NCI-H2171 treated with DMSO at 0.1 percent for 48 hours (cell line): ENCODE results near the gene NPLOC4.

Source experiments
- DNase-seq: peaks from one replicate; lab custom pipeline; 2025; lab: John Stamatoyannopoulos, UW

NPLOC4 gene

DNA sequence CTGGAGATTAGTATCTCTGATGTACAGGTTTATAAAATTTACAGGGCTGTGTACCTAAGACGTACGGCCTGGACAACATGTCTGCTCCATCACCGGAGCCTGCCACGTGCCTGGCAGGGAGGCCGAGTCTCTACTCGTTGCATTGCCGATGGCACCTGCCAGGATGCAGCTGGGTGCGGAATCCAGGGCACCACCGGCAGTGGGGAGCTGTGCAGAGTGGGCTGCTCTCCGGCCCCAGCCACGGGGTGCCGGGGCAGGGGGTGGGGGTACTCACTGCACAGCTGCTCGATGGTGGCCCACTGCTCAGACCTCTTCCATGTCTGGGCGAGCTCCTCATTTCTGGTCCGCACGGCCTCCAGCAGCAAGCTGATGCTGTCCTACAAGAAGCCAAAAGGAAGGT, 71.7 kb downstream of the NPLOC4 start:
- no peak for DNase-seq

GRCh38 chr17:81564778-81565177, 72.1 kb downstream of the NPLOC4 start:
- no peak for DNase-seq

DNA sequence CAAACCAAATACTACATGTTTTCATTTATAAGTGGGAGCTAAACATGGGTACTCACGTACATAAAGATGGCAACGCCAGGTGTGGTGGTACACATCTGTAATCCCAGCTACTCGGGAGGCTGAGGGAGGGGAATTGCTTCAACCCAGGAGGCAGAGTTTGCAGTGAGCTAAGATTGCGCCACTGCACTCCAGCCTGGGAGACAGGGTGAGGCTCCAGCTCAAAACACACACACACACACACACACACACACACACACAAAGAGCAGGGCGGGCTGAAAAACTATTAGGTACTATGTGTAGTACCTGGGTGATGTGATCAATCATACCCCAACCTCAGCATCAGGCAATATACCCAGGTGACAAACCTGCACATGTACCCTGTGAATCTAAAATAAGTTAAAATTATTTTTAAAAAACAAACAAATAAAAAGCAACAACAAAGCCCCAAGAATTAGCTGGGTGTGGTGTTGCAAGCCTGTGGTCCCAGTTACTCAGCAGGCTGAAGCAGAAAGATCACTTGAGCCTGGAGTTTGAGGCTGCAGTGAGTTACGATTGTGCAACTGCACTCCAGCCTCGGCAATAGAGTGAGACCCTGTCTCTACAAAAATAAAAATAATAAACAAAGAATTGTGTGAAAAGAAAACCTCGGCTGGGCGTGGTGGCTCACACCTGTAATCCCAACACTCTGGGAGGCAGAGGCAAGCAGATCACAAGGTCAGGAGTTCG, 72.9 kb downstream of the NPLOC4 start:
- DNase-seq, result no peak

DNA sequence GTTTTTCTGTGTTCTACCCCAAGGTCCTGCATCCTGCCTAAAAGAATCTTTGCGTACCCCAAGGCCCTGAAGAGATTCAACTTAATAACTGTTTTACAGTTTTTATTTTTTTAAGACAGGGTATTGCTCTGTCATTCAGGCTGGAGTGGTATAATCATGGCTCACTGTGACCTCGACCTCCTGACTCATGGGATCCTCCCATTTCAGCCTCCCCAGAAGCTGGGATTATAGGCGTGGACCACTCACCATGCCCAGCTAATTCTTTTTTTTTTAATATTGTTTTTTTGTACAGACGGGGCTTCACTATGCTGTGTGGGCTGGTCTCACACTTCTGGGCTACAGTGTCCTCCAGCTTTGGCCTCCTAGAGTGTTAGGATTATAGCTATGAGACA, 75.4 kb downstream of the NPLOC4 start:
- DNase-seq, result no peak

DNA sequence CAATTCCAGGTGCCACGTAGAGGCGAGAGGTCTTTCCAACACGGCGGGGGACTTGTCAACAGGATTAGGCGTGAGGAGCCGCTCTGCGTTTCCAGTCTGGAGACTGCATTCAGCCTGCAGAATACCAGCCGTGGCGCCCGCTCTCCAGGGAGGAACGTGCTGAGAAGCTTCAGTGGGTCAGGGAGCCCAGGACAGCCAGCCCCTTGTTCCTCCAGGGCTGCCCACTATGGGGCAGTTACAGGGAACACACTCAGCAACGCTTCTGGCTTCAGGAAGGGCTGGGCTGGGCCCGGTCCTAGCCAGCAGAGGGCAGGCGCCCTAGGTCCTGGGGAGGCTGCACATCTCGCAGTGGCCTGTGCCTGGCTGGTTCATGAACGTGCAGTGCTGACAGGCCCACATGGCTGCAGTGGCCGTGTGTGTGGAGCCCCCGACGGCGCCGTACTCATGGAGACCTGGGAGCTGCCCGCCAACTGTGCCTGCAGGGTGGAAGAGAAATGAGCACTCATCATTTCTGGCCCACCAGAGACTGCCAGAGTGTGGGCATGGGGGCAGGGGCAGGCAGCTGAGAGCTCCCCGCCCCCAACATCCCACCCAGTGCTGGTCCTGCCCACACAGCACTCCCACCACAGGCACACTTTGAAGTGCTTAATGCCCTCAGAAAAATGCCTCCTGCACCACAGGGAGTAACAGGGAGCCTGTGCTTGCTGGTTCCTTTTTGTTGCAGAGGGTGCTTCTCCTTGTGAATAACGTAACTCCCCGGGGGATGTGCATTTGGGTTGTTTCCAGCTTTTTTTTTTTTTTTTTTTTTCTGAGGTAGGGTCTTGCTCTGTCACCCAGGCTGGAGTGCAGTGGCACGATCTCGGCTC, 77.7 kb downstream of the NPLOC4 start:
- DNase-seq, result peak; percentile 10

DNA sequence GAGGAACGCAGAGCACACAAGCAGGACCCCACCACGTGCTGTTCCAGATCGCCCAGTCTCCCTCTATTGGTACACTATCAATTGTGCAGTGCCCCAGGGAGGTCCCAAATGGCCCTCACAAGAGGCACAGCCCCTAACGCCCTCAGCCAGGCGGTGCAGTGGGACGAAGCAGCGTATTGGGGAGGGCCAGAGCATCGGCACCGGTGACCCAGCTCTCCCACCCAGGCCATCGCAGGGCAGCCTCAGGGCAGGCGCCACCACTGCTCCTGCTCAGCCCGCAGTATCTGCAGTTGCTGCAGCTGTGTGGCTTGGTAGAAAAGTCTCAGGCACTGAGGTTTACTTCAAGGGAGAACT, 78.8 kb downstream of the NPLOC4 start:
- DNase-seq, result no peak

DNA sequence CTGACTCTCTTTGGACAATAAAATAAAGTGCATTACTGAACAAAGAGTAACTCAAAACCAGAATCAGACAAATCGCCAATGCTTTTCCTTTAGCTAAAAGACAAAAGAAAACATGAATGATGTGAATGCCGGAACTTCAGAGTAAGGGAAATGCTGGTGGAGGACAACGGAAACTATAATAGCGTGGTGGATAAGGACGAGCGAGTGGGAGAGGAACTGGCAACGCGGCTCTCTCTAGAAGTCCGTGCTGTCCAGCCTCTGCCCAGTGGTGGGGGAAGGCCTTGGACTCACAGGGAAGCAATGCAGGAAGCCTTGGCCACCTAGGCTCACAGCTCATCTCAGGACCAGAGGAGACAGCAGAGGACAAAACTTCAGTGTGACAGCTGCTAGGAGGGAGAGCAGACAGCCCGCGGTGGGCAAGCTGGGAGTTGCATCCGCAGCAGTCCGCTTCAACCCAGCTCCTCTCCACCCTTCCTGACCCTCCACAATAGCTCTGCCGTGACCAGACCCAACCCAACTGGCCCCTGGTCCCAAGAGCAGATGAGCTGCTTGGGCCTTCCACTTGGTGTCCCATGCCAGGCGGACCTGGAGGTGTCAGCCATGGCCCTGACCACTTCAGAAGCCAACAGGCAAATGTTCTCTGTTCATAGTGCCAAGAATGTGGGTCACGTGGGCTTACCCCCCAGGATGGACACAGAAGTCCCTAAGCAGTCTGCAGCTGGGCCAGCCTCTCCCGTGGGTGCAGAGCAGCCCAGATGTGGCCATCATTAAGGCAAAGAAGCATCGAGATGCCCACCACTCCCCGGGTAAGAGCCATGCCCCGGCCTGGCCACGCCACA, 79.4 kb downstream of the NPLOC4 start:
- DNase-seq, result no peak

GRCh38 chr17:81556863-81557262, 80.0 kb downstream of the NPLOC4 start:
- DNase-seq, result no peak

GRCh38 chr17:81556175-81556691, 80.7 kb downstream of the NPLOC4 start:
- no peak for DNase-seq

DNA sequence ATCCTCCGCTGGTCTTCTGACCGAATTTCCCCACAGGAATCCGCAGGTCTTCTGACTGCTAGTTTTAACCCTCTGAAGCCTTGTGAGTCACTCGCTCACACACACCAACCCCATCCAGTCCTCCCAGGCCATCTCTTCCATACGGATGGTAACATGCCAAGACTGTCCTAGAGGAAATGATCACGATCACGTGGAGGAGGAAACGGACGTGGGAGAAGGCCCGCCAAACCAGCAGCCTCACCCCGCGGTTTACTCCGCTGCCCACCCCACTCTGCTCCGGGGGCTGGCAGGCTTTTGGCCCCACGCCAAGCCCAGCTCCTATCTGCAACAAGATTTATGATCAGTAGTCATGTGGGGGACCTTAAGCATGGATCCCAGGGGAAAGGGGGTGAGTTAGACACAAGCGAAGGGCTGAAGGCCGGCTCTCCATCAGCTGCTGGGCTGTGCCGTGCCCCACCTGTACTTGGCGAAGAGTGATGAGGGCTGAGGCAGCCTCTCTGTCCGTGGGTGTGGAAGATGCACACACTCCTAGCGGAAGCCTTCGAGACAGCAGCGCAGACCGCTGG, 83.2 kb downstream of the NPLOC4 start:
- peak; percentile 48 for DNase-seq

GRCh38 chr17:81553018-81553615, 83.8 kb downstream of the NPLOC4 start:
- DNase-seq, result peak; percentile 88

- DNase-seq, result peak; percentile 78
Observed at GRCh38 chr17:81552244-81553017, 84.5 kb downstream of the NPLOC4 start, which contains the start of gene FAAP100. FAAP100 (minus strand) TSS chr17:81552353; CDS start chr17:81552330, 23 bp downstream.

DNA sequence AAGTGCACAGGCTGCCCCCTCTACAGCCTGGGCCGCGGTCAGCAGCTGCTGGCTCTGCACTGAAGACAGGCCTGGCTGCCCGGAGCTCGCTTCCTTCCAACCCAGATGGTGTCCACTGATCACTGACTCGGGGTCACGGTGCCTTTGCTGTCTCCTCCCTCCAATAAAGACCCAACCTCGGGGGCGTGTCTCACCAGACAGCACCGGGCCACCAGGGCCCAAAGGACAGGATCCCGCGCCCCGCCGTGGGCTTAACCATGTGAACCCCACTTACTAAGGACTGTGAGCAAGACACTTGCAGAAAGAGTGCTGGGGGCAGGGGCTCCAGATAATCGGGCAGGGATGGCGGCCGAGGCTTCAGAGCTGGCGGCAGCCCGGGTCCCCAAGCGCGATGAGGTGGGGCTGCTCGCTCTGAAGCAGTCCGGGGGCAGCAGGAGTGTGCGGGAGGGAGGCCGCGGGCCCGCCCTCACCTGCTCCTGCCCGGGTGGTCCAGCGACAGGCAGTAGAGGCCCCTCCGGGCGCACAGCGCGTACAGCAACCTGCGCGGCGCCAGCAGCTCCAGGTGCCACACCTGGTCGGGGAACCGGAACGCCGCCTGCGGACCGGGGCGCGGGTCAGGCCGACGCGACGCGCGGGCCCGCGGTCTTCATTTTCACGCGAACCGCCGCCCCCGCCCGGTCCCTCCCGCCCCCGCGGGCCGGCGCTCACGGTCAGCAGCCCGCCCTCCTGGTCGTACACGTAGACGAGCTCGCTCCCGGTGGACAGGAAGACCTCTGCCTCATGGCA, 85.3 kb downstream of the NPLOC4 start:
- no peak for DNase-seq

GRCh38 chr17:81550830-81551457, 86.0 kb downstream of the NPLOC4 start:
- DNase-seq, result no peak

- DNase-seq, result no peak
Observed at GRCh38 chr17:81550285-81550684, 86.6 kb downstream of the NPLOC4 start.

GRCh38 chr17:81549826-81550225, 87.1 kb downstream of the NPLOC4 start:
- no peak for DNase-seq

DNA sequence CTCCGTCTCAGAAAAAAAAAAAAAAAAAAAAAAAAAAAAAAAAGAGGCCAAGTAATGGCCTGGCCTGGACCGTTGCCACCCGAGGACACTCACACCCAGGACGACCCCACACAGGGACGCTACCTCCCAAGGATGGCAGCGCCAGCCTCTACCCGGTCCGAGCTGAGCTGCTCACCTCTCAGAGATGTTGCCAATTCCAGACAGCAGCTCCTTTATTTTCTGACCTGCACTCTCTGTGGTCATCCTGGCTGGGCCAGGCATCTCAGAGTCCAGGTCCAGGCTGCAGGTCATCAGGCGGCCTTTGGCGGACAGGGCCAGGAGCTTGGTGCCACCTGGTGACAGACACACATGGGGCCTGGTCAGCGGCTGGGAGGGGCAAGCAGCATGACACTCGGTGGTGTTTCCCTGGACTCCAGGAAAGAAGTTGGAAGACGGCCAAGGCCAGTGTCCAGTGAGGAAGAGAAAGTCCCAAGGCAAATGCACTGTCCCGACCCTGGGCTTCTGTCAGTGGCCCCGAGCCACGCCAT, 87.8 kb downstream of the NPLOC4 start:
- DNase-seq, result no peak

DNA sequence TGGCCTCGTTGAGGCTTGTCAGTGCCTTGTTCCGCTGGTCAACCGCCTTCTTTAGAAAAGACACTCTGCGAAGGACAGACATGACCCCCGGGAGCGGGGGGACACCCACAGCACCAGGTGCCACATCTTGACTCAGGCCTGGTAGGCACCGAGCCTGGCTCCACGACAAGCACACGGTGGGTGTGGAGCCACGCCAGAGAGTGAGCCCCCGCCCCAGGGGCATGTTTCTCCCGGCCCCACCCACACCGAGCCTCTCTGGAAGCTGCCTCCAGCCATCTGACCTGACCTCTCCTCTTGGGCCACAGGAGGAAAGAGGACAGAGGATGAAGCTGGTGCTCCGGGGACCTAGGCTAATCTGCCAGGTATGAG, 89.3 kb downstream of the NPLOC4 start:
- DNase-seq, result no peak
